K562 (cell line): ENCODE results near the gene DCAF17.

Experiments
- CTCF ChIP-seq, 3 experiments: IDR thresholded peaks in 2 of 3; conservative IDR thresholded peaks in 1 of 3; 2 replicates each; pipeline ENCODE4 v1.5.1; 2011 to 2012; ENCODE audit warnings: low read length in 3 of 3, mild to moderate bottlenecking in 3 of 3, control low read depth in 2 of 3, improper control_type of control experiment in 1 of 3, inconsistent platforms in 1 of 3, low read depth in 1 of 3, mixed read lengths in 1 of 3, moderate library complexity in 1 of 3; ENCODE audit not compliant: insufficient read depth in 2 of 3
- ESRRA ChIP-seq: fragments of 450-650 bp; IDR thresholded peaks from 2 replicates; pipeline ENCODE4 v1.6.1; 2014; ENCODE audit warnings: low read depth, mild to moderate bottlenecking, moderate library complexity, borderline replicate concordance
- EZH2 ChIP-seq: IDR thresholded peaks from 2 replicates; pipeline ENCODE4 v1.6.1; 2012; ENCODE audit warnings: low read depth, mild to moderate bottlenecking, inconsistent platforms, low read length, borderline replicate concordance
- NFIC ChIP-seq: fragments of 450-650 bp; IDR thresholded peaks from 2 replicates; pipeline ENCODE4 v1.6.1; 2017; ENCODE audit warnings: mild to moderate bottlenecking, inconsistent platforms
- PHF8 ChIP-seq: fragments of 200-600 bp; sonication (generic); IDR thresholded peaks from 2 replicates; pipeline ENCODE4 v1.6.1; 2012; ENCODE audit warnings: mixed run types, mild to moderate bottlenecking, inconsistent platforms, low read length, moderate library complexity, borderline replicate concordance
- POLR2A ChIP-seq: fragments of 450-650 bp; conservative IDR thresholded peaks from 2 replicates; pipeline ENCODE4 v1.6.1; 2016
- PTTG1 ChIP-seq: fragments of 450-650 bp; IDR thresholded peaks from 2 replicates; pipeline ENCODE4 v1.6.1; 2016; ENCODE audit warnings: low read depth, mild to moderate bottlenecking, missing genetic modification characterization, missing compliant biosample characterization
- PYGO2 ChIP-seq: fragments of 450-650 bp; IDR thresholded peaks from 2 replicates; pipeline ENCODE4 v1.6.1; 2016; ENCODE audit warnings: mild to moderate bottlenecking, missing genetic modification characterization, moderate library complexity, missing compliant biosample characterization
- SP2 ChIP-seq: IDR thresholded peaks from 2 replicates; pipeline ENCODE4 v1.6.1; 2011; ENCODE audit warnings: mild to moderate bottlenecking, low read depth, low read length, moderate library complexity; ENCODE audit not compliant: poor library complexity, severe bottlenecking; ENCODE audit errors: extremely low read depth
- ZNF121 ChIP-seq: sonication (generic); formaldehyde crosslinking; conservative IDR thresholded peaks from 2 replicates; pipeline ENCODE4 v1.8.0; 2022; ENCODE audit warnings: missing genetic modification reagents
- ZNF644 ChIP-seq: fragments of 200-800 bp; sonication (Bioruptor generic); IDR thresholded peaks from 2 replicates; pipeline ENCODE4 v1.6.1; 2016; ENCODE audit warnings: low read depth, missing genetic modification characterization, missing compliant biosample characterization

- TF ChIP-seq POLR2A (no peak), CTCF (IDR thresholded peaks at IDR 0.05 in 2 of 3, conservative IDR thresholded peaks at IDR 0.05 in 1 of 3; ENCODE audit: insufficient read depth in 2 of 3, low read depth in 1 of 3, low read length in 3 of 3) (no peak), PHF8 (no peak), ZNF644 (no peak), NFIC (no peak), SP2 (no peak), PYGO2 (tag) (no peak), PTTG1 (tag) (no peak), ESRRA (no peak), ZNF121 (CRISPR knock-in tag) (no peak), EZH2 (no peak)
Observed at GRCh38 chr2:171399292-171399691, 34.7 kb upstream of the DCAF17 start.
